HG03432 (cell line): ENCODE measurements around the gene MYB.
"Not testable (repeated sequence)": the region's sequence is repeated elsewhere in the genome, so short reads cannot be mapped to it uniquely, and the experiment has no call there.

ENCODE experiments used
- ATAC-seq: cut with Tn5 transposase; IDR thresholded peaks from one replicate; pipeline ENCODE4 v1.9.1; 2021; ENCODE audit warnings: mild to moderate bottlenecking, moderate library complexity; ENCODE audit not compliant: unreplicated experiment

MYB gene

DNA sequence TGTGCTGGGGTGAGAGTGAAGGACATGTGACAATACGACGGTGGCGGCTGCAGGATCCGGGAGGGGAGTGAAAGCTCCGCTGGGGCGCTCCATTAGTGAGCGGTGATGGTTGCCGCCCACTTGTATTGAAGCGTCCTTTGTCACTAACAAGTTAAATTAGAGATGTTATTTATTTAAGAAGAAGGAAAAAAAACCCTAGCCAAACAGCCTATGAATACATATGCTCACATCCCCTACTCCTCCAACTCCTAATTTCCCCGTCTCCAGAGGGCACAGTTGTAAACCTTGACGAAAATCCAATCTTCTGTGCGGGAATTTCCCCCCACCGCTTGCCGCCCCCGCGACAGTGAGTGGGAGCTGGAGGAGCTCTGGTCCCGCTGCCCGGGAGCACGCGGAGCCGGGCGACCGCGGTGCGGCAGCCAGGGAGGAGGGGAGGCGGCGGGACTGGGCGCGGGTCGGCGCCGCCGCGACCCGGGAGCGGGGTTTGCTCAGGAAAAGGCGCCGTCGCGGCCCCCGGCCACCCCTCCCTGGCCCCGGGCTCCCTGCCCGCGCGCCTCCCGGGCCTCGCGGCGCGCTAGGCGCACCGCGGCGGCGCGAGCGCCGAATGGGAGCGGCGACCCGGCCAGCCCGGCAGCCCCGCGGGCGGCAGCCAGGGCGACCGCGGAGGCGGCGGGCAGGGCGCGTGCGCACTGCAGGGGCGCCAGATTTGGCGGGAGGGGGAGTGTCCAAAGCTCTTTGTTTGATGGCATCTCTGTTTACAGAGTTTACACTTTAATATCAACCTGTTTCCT lies at the start of gene MYB:
Gene MYB, plus strand, starts transcription at position 767 of the 791 bp plus-strand sequence. CDS start 206 bp downstream, outside the sequence.
- ATAC-seq: peak; percentile 45

DNA sequence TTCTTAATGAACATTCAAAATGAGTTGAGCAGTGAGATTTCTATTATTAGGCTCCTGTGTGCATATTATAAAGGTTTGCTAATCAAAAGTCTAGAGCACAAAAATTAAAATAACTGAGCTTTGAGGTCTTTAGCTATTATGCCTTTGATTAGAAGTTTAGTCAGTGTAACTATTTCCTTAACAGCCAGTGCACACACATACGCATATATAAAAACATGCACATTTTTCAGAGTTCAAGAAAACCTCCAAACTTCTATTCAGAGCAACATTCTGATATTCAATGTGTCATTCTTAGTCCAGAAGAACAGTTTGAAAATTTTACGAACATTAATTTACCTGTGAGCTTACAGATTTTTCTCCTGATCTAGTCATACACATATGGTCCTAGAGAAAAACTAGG lies 48.3 kb upstream of the MYB start:
- ATAC-seq: no peak

DNA sequence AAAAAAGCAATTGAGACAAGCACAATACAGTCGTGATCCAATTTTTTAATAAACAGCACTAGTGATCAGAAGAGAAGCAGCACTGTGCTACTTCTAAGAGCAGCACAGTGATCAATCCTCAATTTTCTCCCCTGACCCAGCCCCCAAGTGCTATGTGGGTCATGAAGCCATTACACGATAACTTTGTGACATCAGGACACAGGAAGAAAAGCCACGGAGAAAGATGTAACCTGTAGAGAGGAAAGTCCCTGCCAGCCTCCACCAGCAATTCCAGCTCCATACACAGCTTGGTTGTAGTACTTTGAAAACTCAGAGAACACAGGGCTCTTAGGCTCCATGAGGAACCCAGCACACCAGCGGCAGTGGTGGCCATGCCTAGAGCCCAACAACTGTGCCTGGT lies 45.3 kb upstream of the MYB start:
- ATAC-seq: no peak

DNA sequence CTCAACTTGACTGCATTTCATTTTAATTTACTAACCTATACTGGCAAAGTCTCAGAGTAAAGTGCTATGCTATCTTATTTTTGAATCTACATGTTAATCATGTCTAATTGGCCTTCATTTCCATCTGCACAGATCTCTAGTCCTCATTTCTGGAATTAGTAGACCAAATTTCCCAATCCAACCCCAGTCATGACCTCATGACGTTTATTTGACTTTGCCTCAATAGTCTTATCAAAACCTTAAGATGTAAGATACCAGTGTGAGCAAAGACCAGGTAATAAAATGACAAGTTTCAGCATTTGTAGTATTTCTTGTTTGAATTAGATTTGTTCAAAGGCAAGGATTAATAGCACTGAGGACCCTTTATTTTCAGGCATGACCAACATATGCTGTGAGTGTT lies 43.3 kb upstream of the MYB start:
- ATAC-seq: no peak

DNA sequence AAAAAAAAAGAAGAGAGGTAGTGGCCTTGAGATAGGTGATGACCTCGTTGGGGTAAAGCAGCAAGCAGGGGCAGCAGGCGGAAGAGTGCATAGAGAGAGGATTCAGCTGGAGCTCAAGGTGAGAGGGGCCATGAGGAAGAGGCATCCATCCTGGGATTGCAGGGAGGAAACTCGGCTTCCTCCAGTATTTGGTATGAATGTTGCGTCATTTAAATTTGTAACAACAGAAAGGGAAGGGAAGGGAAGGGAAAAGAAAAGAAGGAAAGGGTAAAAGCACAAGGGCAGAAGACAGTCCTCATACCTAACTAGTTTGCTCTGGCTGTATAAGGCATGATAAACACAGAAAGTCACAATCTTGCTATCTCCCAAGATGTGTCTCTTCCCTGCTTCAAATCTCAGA lies 39.9 kb upstream of the MYB start:
- no peak for ATAC-seq

DNA sequence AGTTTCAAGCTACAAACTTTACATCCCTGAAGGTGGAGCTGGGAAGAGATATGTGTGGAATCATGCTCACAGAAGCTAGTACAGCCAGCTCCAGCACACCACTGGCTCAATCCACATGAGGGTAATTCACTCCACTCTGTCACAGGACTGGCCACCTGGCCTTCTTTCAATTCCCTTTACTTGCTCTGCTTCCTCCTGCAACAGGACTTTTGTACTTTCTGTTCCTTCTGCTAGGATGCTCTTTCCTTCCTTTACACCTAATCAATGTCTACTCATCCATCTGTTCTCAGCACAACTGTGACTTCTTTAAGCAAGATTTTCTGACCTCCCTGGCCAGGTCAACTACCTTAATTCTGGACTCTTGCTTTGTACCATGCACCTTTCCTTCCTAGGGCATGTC lies 39.4 kb upstream of the MYB start:
- no peak for ATAC-seq

DNA sequence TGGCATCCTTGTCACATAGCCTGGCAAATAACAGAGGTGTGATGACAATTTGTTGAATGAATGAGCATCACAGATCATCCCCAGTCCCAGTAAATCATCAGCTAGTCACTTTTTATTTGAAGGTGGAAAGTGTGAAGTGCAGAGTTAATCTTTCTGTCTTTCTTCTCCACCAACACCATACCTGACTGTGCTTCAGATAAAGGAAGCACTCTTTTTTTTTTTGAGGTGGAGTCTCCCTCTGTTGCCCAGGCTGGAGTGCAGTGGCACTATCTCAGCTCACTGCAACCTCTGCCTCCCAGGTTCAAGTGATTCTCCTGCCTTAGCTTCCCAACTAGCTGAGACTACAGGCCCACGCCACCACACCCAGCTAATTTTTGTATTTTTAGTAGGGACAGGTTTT lies 38.9 kb upstream of the MYB start:
- ATAC-seq: not testable (repeated sequence)

DNA sequence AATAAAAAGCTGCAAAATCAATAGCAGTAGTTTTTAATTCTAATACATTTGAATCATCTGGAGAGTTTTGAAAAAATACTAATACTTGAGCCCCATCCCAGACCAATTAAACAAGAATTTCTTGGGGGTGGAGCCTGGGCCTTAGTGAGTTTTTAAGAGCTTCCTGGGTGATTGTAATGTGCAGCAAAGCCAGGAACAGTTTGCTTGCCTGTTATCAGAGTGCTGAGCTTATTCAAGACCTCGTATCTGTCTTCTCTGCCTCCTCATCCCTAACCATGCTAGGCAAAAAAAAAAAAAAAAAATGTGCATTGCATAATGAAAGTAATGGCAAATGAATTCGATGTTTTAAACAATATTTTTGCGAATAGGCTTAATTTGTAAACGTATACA lies 36.4 kb upstream of the MYB start:
- no peak for ATAC-seq

DNA sequence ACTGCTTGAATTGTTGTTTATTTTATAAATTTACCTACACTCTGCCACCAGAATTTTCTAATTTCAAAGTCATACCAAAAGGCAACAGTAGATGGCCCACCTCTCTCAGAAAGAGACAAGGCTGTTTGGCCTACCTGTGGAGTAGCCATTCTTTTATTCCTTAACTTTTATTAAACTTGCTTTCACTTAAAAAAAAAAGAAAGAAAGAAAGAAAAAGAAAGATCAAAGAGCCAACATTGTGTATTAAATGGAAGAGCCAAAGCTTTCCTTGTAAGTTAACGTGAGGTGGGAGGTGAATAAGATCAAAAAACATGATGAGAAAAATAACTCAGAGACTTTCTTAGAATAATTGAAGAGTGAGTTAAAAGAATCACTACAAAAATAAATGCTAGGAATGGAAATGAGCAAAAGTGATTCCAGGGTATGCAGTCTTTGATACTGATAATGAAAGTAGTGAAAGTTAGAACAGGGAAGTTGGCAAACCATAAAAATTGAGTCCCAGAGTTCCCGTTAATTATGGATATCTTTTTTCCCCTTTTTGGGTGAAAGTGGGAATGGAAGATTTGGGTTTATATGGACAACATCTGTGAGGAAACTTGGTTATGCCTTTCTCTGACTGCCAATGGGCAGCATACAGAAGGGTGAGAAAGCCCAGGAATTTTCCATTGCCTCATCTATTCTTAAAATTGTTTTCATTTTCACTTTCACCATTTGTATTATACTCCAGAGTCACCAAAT lies 35.9 kb upstream of the MYB start:
- ATAC-seq: peak; percentile 49

DNA sequence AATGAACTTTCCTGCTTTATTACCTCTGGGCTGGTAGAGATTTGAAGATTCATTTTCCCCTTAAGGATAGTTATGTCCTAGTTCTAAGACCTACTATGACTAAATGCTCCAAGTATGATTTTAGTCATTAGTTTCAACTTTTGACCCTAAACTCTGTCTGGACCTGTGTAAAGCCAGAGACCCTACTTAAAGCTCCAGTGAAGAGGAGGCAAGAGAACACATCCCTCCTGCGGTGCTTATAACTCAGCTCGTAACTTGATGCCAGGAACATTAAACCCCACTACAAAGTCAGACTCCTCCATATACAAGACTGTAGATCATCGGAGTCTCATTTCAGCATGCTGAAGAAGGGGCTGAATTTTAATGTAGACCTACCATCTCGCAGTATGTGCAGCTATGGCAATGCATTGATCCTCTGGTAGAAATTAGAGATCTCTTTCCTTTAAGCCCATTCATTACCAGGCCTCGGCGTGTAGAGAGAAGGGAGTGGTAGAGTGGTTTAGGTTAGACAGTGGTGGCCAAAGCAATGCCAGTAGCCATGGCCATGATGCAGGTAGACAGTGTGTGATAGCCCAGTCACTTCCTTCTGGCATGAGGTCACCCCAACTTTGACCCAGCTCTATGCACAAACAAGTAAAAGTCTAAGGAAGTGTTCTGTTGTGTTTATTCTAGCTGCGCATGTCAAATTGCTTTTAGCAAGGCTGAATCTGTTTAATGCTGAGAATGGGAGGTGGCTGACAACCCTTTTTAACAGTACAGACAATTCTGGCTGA lies 34.8 kb upstream of the MYB start:
- no peak for ATAC-seq

DNA sequence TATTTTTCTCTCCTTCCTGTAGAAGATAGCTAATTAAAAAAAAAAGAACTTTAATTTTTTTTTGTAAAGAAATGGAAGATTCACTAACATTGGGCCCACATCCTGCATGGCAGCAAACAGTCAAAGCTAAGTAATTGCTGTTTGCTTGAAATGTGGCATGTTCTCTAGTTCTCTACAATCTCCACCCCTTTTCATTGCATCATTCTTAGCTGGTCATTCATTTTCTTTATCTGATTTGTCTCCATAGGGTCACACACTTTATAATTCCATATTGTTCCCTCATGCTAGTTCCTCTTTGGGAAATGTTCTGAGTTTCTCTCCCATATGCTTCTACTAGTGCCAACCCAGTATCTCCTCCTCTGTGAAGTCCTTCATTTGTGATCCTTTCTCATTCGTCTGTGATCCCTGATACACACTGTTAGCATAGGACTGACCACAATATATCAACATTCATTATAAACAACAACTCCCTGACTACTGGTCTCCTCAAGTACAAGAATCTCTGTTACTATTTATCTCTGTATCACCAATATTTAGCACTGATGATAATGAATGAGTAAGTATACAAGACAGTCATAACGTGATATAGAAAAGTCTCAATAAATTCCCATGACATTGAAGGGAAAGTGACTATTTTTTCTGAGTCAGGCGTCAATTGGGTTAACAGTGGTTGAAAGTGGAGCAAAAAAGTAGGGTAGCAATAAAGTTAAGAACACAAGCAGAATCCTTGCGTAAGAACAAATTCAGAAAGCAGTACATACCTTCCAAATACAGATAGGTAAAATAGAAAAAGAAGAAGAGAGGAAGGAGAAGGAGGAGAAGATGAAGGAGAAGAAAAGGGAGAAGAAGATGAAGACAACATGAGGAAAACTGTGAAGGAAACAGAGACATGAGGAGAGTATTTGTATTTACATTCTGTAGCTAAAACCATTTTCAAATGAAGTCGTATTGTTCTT lies 33.2 kb upstream of the MYB start:
- no peak for ATAC-seq

DNA sequence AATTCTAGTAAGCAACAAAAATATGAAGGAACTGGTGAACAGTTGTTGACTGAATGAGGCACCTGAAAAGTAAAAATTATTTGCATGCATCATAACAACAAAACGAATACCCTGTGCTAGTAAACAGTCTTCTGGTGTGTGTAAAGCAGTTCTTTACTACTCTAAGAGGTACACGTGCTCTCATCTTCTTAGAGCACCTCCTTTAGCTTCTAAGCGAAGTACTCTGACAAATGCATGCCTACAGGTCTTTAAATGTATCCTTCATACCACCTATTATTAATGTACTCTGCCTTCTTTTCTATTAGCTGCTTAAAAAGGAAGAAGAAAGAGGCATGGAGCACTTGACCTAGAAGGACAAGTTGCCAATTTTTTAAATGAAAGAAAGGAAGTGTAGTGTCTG lies 32.2 kb upstream of the MYB start:
- ATAC-seq: no peak

DNA sequence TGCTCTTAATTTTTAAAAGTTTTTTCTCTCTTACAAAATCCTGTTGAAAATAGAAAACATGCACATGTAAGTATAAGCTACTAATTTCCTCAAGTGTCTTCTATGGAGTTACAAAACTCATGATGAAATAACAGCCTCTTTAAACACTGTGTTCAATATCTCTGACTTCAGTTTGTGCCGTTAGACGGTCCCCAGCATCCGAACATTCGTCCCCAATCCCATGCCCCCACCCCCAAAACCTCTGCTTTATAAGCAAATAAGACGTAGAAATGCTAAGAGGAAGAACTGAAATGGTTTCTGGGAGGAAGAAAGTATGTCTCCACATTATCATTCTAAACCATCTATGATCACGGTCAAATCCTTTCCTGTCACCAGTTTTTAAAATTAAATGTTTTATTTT lies 31.7 kb upstream of the MYB start:
- no peak for ATAC-seq

DNA sequence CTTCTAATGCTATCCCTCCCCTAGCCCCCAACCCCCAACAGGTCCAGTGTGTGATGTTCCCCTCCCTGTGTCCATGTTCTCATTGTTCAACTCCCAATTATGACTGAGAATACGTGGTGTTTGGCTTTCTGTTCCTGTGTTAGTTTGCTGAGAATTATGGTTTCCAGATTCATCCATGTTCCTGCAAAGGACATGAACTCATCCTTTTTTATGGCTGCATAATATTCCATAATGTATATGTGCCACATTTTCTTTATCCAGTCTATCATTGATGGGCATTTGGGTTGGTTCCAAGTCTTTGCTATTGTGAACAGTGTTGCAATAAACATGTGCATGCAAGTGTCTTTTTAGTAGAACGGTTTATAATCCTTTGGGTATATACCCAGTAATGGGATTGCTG lies 30.6 kb upstream of the MYB start:
- not testable (repeated sequence) for ATAC-seq

DNA sequence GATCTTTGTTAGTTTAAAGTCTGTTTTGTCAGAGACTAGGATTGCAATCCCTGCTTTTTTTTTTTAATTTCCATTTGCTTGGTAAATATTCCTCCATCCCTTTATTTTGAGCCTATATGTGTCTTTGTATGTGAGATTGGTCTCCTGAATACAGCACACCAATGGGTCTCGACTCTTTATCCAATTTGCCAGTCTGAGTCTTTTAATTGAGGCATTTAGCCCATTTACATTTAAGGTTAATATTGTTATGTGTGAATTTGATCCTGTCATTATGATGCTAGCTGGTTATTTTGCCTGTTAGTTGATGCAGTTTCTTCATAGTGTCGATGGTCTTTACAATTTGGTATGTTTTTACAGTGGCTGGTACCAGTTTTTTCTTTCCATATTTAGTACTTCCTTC lies 27.0 kb upstream of the MYB start:
- ATAC-seq: not testable (repeated sequence)

DNA sequence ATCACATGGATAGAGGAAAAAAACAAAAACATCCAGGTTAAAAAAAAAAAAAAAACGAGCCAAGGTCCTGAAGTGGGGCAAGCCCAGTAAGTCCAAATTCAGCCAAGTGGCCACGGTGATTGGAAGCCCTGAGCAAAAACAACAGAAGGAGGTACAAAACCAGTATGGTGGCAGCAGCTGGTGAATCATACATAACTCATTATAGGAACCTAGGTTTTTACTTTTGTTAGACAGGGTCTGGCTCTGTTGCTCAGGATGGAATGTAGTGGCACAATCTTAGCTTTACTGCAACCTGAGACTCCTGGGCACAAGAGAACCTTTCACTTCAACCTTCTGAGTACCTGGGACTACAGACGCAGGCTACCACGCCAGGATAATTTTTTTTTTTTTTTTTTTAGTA lies 22.7 kb upstream of the MYB start:
- no peak for ATAC-seq

DNA sequence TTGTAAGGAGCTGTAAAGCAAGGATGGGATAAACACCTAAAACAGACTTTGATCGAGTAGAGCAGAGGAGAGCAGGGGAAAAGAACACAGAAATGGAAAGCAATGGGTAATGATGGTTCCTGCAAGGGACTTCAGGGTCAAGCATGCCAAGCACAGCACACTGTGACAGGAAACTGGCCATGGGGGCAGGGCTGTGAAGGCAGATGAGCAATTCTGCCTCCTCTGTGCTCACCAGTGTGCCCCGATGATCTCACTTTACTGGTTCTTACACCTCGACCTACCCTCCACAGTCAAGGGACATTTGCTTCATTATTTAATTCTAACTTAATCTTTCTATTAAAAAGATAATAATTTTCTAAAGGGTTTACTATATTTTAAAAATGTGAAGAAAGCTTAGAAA lies 21.6 kb upstream of the MYB start:
- ATAC-seq: peak; percentile 46

DNA sequence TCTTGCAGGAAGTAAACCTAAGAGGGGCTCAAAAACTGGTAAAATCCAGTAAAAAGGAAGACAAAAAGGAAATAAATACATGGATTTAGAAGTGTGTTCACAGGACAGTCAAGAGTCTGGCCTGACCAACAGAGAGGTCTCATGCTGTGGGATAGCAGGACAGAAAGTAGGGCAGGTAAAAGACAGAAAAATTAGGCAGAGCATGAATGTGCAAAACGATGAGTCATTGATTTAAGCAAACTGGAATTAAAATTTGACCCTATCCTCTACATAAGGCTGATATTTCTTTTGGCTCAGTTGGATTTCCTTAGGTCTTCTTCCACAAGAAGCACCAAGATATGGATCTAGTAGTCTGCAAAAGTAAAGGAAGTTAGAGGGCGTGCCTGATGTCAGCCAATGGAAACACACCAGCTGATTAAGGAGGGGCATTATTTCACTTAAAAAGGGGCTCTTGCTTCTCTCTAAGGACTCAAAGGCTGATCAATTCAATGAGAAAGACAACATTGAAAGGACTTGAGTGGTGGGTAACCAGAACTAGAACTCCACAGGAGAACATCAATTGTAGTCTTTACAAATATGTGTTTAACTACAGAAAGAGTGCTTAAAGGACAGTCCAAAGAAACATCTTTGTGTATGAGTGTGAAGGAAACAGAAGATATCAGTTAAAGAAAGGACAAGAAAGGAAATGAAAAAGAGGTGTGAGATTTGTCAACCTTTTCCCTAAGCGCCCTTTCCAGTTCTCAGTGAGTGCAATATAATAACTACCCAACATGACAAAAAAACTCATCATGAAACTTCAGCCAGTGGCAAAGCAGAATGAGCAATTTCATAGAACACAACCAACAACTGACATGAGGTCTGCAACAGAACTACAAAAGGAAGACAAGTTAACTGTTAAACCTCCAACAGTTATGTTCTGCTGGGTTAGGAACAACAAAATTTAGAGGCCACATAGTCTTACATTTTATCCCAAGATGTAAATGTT lies 19.4 kb upstream of the MYB start:
- ATAC-seq: peak; percentile 42

DNA sequence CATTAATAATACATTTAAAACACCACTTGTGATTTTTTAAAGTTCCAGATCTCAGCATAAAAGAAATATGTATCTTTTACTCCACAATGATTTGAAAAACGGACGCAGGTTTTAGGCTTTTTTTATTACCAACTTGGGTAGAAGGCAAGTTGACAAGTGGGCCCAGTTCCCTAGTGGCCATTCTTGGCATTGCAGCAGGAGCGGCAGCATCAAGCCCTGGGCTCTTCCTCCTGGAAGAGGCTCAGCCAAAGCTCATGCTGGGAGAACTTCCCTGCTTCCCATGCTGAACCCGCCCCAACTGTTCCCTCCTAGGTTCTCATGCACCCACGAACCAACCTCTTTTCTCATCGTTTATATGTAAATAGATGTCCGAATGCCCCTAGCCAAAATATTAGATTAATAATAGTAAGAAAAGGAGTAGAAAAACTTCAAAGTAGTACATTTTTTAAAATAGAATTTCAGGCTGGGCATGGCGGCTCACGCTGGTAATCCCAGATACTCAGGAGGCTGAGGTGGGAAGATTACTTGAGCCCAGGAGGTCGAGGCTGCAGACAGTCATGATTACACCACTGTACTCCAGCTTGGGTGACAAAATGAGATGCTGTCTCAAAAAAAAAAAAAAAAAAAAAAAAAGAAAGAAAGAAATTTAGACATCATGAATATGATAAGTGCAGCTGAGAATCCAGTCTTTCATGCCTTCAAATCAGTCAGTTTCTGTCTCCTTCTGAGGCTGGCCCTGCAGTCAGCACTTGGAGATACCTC lies 18.2 kb upstream of the MYB start:
- ATAC-seq: no peak
